HTERT RPE-1 (cell line): Measurements from ENCODE around the gene LDLRAD4.

Source experiments
- in situ Hi-C: fragments of 300-500 bp; cut with MboI; formaldehyde crosslinking; loops from 4 replicates; pipeline ENCODE4 v1.14.3; 2020; ENCODE audit warnings: low sequenced_read_pairs

The LDLRAD4 gene

DNA sequence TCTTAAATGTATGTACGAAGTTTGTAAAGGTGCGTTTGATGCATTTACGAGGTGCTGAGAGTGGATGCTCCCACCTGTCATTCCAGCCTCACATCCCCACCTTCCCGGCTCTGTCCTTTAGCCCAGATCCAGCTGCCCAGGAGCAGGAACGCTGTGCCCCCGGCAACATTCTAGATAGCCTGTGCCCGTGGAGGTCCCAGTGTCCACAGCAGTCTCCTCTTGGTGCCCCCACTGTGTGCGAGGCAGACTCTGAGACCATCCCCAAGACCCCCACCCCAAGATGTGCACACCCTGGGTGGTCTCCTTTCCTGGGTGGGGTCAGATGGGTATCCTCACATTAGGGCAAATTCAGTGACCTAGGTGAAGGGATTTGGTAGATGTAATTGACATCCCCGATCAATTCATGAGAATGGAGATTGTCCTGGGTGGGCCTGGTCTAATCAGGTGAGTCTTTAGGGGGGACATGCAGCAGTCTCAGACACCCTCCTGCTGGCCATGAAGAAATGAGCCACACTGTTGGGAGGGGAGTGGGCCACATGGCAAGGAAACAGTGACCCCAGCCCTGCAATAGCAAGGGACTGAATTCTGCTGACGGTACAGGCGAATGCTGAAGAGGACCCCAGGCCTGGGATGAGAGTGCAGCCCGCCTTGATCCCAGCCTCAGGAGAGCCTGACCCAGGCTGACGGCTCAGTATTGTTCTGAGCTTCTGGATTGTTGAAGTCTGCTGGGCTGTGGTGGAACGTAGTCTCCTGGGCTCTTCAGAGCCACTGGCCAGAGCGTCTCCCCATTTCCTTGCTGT, 304.5 kb downstream of the LDLRAD4 start:
- in situ Hi-C loops = no loop called here

DNA sequence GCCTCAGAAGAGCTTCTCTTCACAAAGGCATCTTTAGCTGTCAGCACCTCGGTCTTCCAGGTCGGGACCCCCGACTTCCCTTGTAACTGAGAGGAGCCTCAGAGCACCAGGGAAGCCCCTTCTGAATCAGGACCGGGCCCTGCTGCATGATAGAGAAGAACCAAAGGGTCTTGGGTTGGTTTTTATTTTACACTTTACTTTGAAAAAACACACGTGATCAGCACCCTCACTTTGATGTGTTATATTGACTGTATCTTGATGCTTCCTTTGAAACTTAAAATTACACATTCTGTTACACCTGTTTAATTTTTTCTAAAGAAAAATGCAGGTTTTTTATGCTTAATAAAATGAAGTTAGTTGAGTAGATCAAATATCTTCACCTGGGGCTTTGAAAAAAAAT, 305.5 kb downstream of the LDLRAD4 start:
- in situ Hi-C loops = no loop called here

DNA sequence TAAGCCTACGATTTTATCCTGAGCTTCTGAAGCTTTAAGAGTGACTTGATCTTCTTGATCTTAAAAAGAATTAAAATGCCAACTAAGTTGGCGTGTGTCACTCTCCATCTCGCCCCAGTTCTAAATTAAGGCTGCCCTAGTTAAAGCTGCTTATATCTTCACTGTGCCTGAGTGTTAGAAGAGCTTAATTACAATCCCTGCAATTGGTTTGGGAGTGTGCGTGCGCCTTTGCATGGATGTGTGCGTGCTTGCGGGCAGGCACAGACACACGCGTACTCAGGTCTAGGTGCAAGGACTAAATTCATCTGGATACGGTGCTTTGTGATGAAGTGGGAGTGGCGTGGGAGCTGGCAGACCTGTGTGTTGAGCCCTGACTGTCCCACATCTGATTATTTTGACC, 306.3 kb downstream of the LDLRAD4 start:
- in situ Hi-C loops = no loop called here

DNA sequence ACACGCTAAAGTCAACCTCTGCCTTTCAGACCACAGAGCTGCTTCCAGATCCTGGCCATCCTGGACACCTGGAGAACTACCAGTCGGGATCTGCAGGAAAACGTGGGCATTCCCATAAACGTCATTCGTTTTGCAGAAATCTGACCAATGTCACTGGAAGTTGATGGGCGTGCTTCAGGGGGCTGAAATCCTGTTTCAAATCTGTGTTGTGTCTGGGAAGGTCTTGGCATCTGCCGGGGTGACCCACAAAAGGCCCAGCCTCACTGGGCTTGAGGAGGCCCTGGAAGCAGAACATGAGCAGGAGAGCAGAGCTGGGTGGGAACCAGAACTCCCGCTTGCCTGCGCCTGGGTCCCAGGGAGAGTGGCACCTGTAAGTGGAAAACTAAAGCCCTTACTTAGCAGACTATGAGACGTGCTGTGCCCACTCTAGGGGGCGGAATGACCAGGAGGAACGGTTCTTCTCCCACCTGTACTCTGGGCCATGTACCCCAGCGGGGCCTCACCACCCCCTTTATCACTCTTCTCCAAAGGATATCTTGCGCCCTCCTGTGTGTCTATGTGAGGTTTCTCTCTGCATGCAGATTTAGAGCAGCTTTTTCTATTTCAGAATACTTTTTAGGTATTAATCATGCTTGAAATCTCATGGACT, 306.9 kb downstream of the LDLRAD4 start:
- in situ Hi-C loops = no loop called here

DNA sequence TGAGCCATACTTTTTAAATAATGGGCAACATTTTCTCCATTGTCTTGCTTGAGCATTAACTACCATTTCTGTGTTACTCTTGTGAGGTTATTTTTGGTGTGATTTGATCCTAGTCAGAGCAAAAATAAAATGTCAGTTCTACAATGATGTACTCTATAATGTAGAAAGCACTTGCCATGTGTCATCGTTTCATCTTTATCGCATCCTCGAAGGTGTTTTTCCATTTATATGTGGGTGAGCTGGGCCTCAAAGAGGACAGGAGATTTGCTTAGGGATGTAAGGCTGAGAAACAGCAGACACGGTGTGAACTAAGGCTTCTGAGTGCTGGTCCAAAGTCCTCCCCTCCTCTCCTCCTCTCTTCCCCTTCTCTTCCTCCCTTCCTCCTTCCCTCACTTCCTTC, 308.0 kb downstream of the LDLRAD4 start:
- in situ Hi-C loops = no loop called here

DNA sequence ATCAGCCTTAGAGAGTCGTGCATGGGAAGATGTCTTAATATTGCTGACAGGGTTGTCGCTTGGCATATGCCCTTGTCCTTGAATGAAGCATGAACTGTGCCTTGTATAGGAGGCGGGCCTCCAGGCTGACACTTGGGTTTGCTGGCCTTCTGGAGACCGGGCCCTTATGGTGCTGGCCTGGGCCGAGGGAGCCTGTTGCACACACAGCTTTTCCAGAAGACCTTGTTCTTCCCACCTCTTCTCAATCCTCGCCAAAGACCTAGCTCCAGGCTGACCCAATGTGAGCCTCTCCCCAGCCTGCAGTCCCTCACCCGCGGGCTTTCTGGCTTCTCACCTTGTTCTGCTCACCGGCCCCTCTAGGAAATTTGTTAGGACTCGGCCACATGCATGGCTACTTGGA, 308.7 kb downstream of the LDLRAD4 start:
- in situ Hi-C loops = no loop called here

DNA sequence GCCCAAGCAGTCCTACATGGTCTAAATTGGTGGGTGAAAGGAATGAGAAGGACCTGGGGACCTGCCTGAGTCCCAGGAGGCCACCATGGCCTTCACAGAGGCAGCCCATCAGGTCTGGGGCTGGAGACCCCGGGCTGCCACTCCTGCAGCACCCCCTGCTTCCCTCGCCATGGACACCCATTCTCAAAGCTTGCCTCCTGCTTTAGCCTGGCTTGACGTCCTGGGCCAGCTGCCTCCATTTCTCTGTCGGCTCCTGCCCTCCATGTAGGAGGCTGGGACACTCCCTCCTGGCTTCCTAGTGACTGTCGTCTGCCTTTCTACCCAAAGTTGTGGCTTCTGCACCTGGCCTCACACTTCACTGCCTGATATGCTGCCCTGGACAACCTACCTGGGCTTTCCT, 309.2 kb downstream of the LDLRAD4 start:
- in situ Hi-C loops = no loop called here

DNA sequence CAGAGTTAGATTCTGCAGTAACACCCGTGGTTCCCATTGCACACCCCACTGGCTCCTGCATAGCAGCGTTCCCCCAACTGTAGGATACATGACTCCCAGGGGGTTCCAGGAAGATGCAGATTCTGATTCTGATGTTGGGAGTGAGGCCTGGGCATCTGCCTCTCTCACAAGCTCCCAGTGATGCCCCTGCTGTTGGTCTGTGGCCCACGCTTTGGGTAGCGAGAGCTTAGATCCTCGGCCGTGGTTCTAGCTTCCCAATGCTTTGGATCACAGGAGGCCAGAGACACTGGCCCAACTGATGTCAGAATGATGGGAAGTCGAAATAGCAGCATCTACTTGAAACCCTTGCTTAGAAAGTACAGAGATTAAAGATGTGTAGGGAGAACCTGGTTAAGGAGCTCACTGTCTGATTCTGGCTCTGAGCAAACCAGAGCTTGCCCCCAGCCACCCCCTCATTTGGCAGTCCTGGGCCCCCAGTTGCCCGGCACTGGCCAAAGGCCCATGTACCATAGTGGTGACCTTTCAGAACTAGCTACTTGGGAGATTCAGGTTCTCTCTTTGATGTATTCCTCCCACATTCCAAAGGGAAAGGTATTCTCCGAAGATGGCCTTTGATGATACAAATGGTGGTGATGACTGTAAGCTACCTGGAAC, 310.3 kb downstream of the LDLRAD4 start:
- in situ Hi-C loops = no loop called here

DNA sequence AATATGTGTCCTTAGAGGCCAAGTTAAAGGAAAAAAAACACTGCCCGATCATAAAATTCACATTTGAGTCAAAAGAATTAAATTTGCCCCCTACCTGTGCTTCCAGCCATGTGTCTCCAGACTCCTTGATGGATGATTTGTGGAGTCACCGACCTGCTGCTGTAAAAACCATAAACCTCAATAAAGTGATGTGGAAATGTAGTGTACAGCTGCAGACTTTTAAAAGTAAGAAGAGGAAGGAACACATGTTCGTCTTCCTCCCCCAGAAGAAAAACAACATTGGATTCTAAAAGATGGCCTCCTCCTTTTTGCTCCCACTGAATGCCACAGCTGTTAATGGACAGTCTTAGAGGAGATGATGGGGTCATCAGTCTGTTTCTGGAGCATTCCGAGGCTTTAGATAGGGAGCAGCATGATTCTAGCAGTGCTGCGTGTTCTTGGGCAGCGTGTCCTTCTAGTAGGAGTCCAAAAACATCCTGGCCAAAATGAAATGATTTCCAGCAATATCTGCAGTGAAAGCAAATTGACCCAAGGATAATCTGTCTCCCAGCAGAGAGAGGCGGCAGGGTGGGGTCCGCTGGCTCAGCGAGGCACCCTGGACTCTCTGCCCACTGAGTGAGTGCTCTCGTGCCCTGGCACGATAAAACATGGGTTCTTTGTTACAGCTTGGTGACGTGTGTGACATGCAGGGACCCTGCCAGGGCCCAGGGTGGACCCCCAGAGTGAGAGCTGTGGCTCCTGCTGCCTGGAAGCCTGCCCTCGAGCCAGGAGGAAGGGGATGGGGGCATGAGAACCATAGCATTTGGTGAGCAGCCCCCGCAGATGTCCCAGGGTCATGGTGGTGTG, 311.7 kb downstream of the LDLRAD4 start:
- in situ Hi-C loops = no loop called here

DNA sequence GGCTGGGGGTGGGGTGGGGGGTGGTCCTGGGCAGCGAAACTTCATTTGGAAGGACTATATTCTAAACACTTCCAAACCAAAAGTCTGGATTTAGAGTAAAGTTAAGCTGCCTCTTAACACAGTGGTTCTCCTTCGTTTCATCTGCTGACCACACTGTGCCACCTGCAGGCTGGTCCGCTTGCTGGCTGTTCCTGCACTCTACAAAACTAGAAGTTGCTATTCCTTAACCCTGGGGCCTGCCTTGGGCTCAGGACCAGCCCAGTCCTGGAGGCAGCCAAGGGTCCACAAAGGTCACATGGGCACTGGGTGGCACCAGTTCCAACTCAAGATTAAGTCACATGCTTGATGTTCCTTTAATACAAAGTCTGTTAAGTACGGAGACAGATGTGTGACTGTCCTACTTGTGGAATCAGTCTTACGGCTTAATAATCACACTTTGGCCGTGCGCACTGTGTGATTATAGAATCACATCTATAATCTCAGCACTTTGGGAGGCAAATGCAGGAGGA, 312.4 kb downstream of the LDLRAD4 start:
- in situ Hi-C loops = no loop called here

DNA sequence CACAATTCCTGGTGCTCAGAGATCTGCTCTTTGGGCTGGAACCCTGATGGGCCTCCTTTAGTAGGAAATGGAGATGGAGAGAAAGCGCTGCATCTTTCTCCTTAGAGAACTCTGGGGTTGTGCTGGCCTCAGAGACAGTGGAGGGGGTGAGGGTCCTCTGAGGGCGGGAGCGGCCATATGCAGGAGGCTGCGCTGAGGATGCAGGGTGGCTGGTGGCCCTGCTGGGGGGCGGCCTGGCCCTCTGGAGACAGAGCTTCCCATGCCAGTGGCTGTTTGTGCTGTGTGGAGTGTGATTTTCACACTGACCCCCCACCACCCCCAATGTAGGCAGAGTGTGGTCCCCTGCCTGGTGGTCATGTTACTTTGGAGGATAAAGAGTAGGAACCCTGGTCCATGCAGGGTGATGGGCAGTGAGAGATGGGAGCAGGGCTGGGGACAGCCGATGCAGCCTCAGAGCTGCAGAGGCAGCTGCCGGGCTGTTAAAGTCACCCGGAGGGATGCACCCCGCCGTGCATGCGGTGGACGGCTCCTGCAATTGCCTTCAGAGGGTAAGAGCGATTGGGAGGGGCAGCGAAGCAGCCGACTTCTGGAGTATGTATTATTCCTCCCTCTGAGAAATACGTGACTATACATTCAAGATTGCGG, 313.2 kb downstream of the LDLRAD4 start:
- in situ Hi-C loops = no loop called here

DNA sequence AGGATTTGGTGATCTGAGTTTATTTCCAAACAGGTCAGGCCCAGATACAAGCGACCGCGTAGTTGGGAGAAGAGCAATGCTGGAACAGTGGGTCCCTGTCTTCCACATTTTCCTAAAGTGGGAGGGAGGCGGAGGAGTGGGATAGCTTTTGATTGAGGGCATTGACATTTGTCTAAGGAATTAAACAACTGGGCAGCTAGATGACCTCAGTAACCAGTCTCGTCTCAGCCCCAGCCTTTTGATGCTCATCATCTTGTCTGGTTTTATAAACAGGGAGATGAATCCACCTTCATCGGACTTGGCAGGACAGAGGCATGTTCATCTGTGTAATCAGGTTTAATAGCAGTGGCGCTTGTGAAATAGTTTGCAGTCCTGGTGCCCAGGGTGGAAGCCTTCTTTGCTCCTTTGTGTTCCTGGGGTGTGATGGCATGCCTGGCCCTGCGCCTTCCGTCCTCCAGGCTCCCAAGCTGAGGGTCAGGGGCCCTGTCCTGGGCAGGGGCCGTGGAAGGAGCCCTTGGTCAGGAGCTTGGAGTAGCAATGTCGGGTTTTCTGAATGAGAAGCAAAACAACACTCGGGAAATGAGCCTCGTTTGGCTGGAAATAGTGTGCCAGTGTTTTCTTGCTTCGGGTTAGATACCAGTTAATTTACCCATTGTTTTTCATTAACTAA, 314.0 kb downstream of the LDLRAD4 start:
- in situ Hi-C loops = no loop called here

DNA sequence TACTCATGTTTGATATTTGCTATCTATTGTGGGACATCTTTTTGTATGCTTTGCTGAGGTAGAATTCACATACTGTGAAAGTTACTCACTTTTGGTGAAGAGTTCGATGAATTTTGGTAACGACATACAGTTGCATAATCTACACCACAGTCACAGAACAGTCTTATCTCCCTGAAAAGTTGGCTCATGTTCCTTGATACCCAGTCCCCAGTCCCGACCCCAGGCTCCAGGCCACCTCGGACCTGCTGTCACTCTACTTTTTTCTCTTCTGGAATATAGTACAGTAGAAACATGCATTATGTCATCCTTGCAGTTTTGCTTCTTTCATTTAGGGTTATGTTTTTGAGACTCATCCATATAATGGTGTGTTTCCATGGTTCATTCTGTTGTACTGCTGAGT, 316.1 kb downstream of the LDLRAD4 start:
- in situ Hi-C loops = no loop called here

DNA sequence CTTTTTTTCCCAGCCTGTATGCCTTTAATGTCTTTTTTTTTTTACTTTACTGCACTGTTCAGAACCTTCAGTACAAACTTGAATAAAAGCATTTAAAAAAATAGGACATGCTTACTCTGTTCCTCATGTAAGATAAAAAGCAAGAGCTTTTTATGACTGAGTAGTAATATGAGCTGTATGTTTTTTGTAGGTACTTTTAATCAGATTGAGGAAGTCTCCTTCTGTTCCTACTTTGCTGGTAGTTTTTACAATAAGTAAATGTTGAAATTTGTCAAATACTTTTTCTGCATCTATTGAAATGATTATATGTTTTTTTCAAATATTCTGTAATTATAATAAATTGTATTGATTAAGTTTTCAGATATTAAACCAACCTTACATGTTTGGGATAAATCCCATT, 318.0 kb downstream of the LDLRAD4 start:
- in situ Hi-C loops = no loop called here

DNA sequence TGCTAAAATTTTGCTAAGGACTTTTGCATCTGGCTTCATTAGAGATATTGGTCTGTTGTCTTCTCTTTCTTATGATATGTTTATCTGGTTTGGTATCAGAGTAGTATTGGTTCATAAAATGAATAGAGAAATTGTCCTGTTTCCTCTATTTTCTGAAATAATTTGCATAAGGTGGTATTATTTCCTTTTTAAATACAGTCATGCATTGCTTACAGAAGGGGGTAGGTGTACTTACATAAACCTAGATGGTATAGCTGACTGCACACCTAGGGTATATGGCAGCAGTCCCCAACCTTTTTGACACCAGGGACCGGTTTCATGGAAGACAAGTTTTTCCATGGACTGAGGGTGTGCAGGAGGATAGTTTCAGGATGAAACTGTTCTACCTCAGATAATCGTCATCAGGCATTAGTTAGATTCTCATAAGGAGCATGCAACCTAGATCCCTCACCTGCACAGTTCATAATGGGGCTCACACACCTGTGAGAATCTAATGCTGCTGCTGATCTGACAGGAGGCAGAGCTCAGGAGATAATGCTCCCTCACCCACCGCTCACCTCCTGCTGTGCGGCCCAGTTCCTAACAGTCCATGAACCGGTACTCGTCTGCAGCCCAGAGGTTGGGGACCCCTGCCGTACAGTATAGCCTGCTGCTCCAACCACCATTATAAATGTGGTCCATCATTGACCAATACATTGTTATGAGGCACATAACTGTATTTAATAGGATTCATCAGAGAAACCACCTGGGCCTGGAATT, 318.6 kb downstream of the LDLRAD4 start:
- in situ Hi-C loops = no loop called here

DNA sequence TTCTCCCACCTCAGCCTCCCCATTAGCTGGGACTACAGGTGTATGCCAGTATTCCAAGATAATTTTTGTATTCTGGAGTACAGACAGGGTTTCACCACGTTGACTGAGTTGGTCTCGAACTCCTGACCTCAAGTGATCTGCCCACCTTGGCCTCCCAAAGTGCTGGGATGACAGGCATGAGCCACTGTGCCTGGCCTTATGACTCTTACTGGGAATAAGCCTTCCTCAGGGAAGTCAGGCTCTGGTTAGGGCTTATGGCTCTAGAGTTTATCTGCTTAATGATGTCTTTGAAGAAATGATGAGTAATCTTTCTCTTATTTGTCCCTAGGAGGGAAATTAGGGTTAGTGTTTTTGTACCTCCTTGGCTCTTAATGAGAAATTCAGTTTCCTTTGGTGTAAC, 320.1 kb downstream of the LDLRAD4 start:
- in situ Hi-C loops = no loop called here

DNA sequence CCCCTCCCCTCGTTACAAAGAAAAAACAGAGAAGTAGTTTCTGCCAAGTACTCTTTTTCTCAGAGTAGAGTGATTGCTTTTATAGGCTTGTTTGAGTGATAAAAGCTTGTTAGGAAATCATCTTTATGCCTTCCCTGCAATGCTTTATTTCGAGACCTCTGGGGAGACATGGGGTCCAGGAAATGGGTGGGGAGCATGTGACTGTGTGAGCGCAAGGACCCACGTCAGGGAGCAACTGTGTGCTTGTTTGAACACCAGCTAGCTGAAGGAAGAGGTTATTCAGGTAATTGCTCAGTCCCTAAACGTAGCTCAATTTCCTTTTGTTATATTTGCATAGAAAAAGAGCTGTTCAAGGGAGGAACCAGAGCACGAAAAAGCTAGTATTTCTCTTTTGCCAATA, 320.5 kb downstream of the LDLRAD4 start:
- in situ Hi-C loops = no loop called here

DNA sequence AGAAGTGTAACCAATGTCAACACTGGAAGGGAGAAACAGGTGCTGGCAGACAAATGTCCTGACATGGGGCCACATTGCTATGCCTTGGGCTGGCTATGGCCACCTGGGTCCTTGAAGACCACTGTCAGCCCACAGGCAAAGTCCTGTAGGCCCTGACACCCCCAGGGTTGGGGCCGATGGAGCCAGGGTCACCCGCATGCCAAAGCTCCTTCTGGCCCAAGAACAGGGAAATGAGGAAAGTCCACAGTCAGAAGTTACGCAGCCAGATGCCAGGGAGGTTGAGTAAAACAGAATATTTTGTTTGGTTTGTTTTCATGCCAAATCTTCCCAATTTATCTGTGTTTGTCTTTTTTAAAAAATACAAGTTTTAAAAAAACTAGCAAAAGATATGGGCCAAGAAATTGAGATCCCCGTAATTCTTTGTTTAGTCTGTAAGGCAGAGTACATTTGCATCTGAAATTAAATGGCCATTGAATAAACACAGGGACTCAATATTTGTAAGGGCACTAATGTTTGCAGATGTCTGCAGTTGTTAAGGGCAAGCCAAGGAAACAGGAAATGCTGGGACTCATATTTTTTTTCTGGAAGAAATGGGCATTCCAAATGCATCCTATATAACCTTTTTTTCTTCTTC, 321.4 kb downstream of the LDLRAD4 start:
- in situ Hi-C loops = no loop called here
